SK-N-SH (cell line): Measurements from ENCODE around the gene RAB33A. TPM values are rescaled to one million over a fixed set of nuclear protein-coding genes. Genes with fewer than 3 reads are reported as not detected.
A peak's percentile ranks its signal among the peaks of the same experiment; 100 is the strongest.

Source experiments
- CTCF ChIA-PET: fragments of 300-600, 350-600 bp; formaldehyde crosslinking; extraction: SDS; loops from one replicate; lab custom pipeline; 2021; lab: Yijun Ruan, JAX
- POLR2A ChIA-PET: fragments of 350-600 bp; sonication (Branson Sonifier 250); formaldehyde crosslinking; extraction: SDS; loops from one replicate; lab custom pipeline; 2020; ENCODE audit warnings: antibody characterized with exemption, inconsistent platforms; lab: Yijun Ruan, JAX
- DNase-seq: peaks from one replicate; pipeline ENCODE4 v3.0.0; 2012
- H2AFZ ChIP-seq: fragments of 200-600 bp; sonication (generic); 2 replicates; pipeline ENCODE4 v1.8.1; 2016; ENCODE audit warnings: antibody characterized with exemption, mild to moderate bottlenecking, low read depth
- H3F3A ChIP-seq: fragments of 200-600 bp; sonication (generic); replicated peaks from 2 replicates; pipeline ENCODE3; 2016; ENCODE audit warnings: antibody characterized with exemption, mild to moderate bottlenecking; ENCODE audit not compliant: insufficient read depth
- H3K27ac ChIP-seq, 2 experiments: fragments of 200-500 bp in 1 of 2; fragments of 200-600 bp in 1 of 2; sonication (Bioruptor generic) in 1 of 2; sonication (generic), shearing (Covaris generic) in 1 of 2; 2 replicates each; pipeline versions ENCODE4 v1.5.1 to v1.6.1; 2014 to 2016; ENCODE audit warnings: low read depth in 2 of 2, inconsistent platforms in 1 of 2, low read length in 1 of 2, mild to moderate bottlenecking in 1 of 2, mixed read lengths in 1 of 2
- H3K27me3 ChIP-seq: fragments of 200-600 bp; sonication (generic), shearing (Covaris generic); 2 replicates; pipeline ENCODE4 v1.6.1; 2016; ENCODE audit warnings: mixed run types; ENCODE audit not compliant: insufficient read depth
- H3K36me3 ChIP-seq, 2 experiments: fragments of 200-500 bp in 1 of 2; fragments of 200-600 bp in 1 of 2; sonication (Bioruptor generic) in 1 of 2; sonication (generic) in 1 of 2; replicated peaks in 1 of 2; 2 replicates each; pipeline versions ENCODE3 to v1.5.1; 2014 to 2016; ENCODE audit warnings: low read length in 1 of 2, mild to moderate bottlenecking in 1 of 2; ENCODE audit not compliant: insufficient read depth in 2 of 2, control insufficient read depth in 1 of 2
- H3K4me1 ChIP-seq, 2 experiments: fragments of 200-500 bp in 1 of 2; fragments of 200-600 bp in 1 of 2; sonication (Bioruptor generic) in 1 of 2; sonication (generic), shearing (Covaris generic) in 1 of 2; 2 replicates each; pipeline versions ENCODE4 v1.5.1 to v1.6.1; 2014 to 2016; ENCODE audit warnings: low read depth in 1 of 2, low read length in 1 of 2, mixed run types in 1 of 2; ENCODE audit not compliant: insufficient read depth in 2 of 2, control insufficient read depth in 1 of 2
- H3K4me2 ChIP-seq: fragments of 200-600 bp; sonication (generic), shearing (Covaris generic); 2 replicates; pipeline ENCODE4 v1.6.1; 2017; ENCODE audit warnings: mixed run types
- H3K4me3 ChIP-seq, 2 experiments: fragments of 200-500 bp in 1 of 2; fragments of 200-600 bp in 1 of 2; sonication (Bioruptor generic) in 1 of 2; sonication (generic), shearing (Covaris generic) in 1 of 2; 2 replicates each; pipeline versions ENCODE4 v1.5.1 to v1.8.1; 2014 to 2016; ENCODE audit warnings: low read depth in 2 of 2, inconsistent platforms in 1 of 2, low read length in 1 of 2, mild to moderate bottlenecking in 1 of 2, mixed read lengths in 1 of 2, moderate library complexity in 1 of 2
- H3K79me2 ChIP-seq: fragments of 200-600 bp; sonication (generic); 2 replicates; pipeline ENCODE4 v1.8.1; 2017; ENCODE audit warnings: mild to moderate bottlenecking; ENCODE audit not compliant: insufficient read depth
- H3K9ac ChIP-seq: fragments of 200-600 bp; sonication (generic); 2 replicates; pipeline ENCODE4 v1.6.1; 2017; ENCODE audit warnings: mixed run types
- H3K9me2 ChIP-seq: fragments of 200-600 bp; sonication (generic); 2 replicates; pipeline ENCODE4 v1.6.1; 2017; ENCODE audit warnings: mixed run types
- H3K9me3 ChIP-seq: fragments of 200-600 bp; sonication (generic); 2 replicates; pipeline ENCODE4 v1.6.1; 2017; ENCODE audit warnings: mixed run types, mild to moderate bottlenecking, moderate library complexity
- H4K20me1 ChIP-seq: fragments of 200-600 bp; sonication (generic); 2 replicates; pipeline ENCODE4 v1.6.1; 2017; ENCODE audit warnings: mild to moderate bottlenecking, mixed run types; ENCODE audit not compliant: insufficient read depth
- ELF1 ChIP-seq: IDR thresholded peaks from 2 replicates; pipeline ENCODE4 v1.4.0; 2012
- EZH2phosphoT487 ChIP-seq: fragments of 200-600 bp; sonication (generic); IDR thresholded peaks from 2 replicates; pipeline ENCODE4 v1.6.1; 2017; ENCODE audit warnings: low read depth, mixed run types, mild to moderate bottlenecking, antibody characterized with exemption, moderate library complexity, borderline replicate concordance
- FOSL2 ChIP-seq: IDR thresholded peaks from 2 replicates; pipeline ENCODE4 v1.4.0; 2012; ENCODE audit warnings: low read depth, mild to moderate bottlenecking, moderate library complexity, borderline replicate concordance
- MXI1 ChIP-seq: IDR thresholded peaks from 2 replicates; pipeline ENCODE4 v1.6.1; 2012; ENCODE audit warnings: mild to moderate bottlenecking, low read depth, low read length, improper control_type of control experiment
- POLR2AphosphoS5 ChIP-seq: IDR thresholded peaks from 2 replicates; pipeline ENCODE4 v1.6.1; 2012; ENCODE audit warnings: low read depth, low read length
- RCOR1 ChIP-seq: fragments of 150-350 bp; IDR thresholded peaks from 2 replicates; pipeline ENCODE4 v1.6.1; 2017; ENCODE audit warnings: antibody characterized with exemption, low read length
- RFX5 ChIP-seq: IDR thresholded peaks from 2 replicates; pipeline ENCODE4 v1.6.1; 2012; ENCODE audit warnings: mild to moderate bottlenecking, improper control_type of control experiment, low read length
- YY1 ChIP-seq: IDR thresholded peaks from 2 replicates; pipeline ENCODE4 v1.4.0; 2012; ENCODE audit warnings: low read depth, mild to moderate bottlenecking
- WGBS: methylation state at CpG from one replicate; pipeline ENCODE4 v1.1.6; 2017; ENCODE audit warnings: low lambda C conversion rate; 5-methylcytosine and 5-hydroxymethylcytosine counted together
- polyA plus RNA-seq, 3 experiments: library from polyadenylated mRNA; depleted of rRNA; stranded (reverse); fragments of >200 nt; gene quantifications; 2 replicates each; pipeline ENCODE4 v1.2.3, GENCODE V29; 2012
- TF ChIP-seq, protein P1 (sequence below): fragments of 200-600 bp; sonication (generic); IDR thresholded peaks from 2 replicates; pipeline ENCODE4 v1.6.1; 2017; ENCODE audit warnings: antibody characterized with exemption, mild to moderate bottlenecking, moderate library complexity
- TF ChIP-seq, protein P2 (sequence below): IDR thresholded peaks from 2 replicates; pipeline ENCODE4 v1.4.0; 2012; ENCODE audit warnings: low read depth, borderline replicate concordance
- TF ChIP-seq, protein P3 (sequence below): fragments of 150-350 bp; IDR thresholded peaks from 2 replicates; pipeline ENCODE4 v1.6.1; 2016; ENCODE audit warnings: mild to moderate bottlenecking, low read depth, low read length
- TF ChIP-seq, protein P4 (sequence below): IDR thresholded peaks from 2 replicates; pipeline ENCODE4; 2012
- TF ChIP-seq, protein P5 (sequence below): IDR thresholded peaks from 2 replicates; pipeline ENCODE4 v1.4.0; 2012; ENCODE audit warnings: low read depth
- TF ChIP-seq, protein P6 (sequence below): IDR thresholded peaks from 2 replicates; pipeline ENCODE4 v1.6.1; 2012; ENCODE audit warnings: mild to moderate bottlenecking, low read depth, low read length, moderate library complexity

RAB33A gene
- polyA plus RNA-seq, 1 of the 3 experiments (the other 2 are of a cell fraction): 1.2 TPM

DNA sequence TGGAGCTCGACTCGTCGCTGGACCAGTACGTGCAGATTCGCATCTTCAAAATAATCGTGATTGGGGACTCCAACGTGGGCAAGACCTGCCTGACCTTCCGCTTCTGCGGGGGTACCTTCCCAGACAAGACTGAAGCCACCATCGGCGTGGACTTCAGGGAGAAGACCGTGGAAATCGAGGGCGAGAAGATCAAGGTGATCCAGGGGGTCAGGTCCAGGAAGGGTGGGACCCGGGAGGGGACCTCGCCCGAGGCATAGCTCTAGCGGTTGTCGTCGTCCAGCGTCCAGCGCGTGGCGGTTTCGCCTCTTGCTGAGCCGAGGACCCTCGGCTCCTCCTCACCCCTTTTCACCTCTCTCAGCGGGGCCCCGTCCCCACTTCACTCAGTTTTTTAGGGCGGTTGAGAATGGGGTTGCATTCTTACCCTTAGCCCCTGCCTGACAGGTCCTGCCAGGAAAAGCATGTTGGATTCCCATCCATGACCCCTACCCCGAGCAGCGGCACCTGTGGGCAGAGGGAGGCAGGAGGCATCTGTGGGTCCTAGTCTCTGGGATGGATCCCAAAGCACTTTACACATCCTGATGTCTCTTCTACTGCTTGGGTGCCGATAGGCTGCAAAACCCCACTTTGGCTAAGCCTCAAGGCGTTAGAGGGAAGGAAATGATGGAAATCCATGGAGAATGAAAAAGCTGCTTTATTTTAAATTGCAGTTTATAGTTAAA lies 524 bp downstream of the RAB33A start:
- Histone ChIP-seq H3K4me2 (peak overlapping the region; percentile 71), H3K27me3 (no peaks in the 10 kb centered on the region; the same call in 1 of the 2 replicates), H3K9me2 (no peaks in the 10 kb centered on the region), H3K36me3 (no peaks in the 10 kb centered on the region), H2AFZ (no peak overlapping the region; the same call in 1 of the 2 replicates), H4K20me1 (no peaks in the 10 kb centered on the region), H3K27ac (peak overlapping the region in 1 of 2 experiments; percentile 94; a peak in 2 of 4 replicates), H3K4me3 (peak overlapping the region; percentile 51 to 56), H3K4me1 (peaks cover 8 to 14% of the 10 kb centered on the region in 2 experiments; a peak in 2 of 4 replicates), H3K9ac (no peak overlapping the region), H3K79me2 (no peaks in the 10 kb centered on the region), H3F3A (peaks cover 8% of the 10 kb centered on the region), H3K9me3 (no peaks in the 10 kb centered on the region)
- DNase-seq: peak; percentile 48
- 18% methylated on average over 30 of the region's 34 CpGs for WGBS
- ChIA-PET CTCF (interaction anchor here (0.6 to 3.5 kb wide), 7 partner anchors 11 to 95 kb away, joined by 3 to 21 read pairs (median 3); no protein-coding TSS in a partner anchor), POLR2A (interaction anchor here (0.6 to 2.0 kb wide), 5 partner anchors 8 to 92 kb away, joined by 3 to 6 read pairs (median 4); no protein-coding TSS in a partner anchor)
- TF ChIP-seq FOSL2 (no peak), MXI1 (0 out of 2 replicates have a peak, but pooled peaks have one; percentile 21)

DNA sequence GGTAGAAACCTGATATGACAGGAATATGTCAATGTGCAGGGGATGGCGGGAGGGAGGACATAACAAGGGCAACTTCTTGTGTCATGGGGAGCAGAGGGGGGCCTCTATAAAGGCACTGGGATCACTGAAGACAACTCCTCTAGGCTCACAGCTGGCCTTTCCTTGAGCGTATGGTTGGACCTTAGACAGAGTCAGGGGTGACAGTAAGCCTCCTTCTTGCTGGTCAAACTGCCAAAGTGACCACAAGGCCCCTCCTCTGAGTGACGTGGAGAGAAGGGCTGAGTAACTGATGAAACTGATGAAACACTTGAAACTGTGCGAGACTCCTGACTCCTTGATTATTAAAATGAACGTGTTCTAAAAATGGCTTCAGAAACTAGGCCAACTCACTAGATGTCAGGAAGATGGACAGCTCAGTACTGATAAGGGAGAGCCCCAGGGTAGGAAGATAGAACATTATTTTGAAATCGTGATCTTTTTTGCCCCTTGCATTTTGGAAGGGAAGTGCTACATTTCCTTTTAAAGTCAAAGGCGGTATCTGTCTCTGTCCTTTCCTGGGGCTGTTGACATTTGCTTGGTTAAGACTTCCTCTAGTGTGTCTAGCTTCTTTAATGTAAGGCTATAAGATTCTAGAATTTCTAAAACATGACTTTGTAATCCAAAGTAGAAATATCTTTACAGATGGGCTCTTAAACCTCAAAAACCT lies 1.6 kb downstream of the RAB33A start:
- no peaks in the 10 kb centered on the region for H3K36me3 ChIP-seq
- CTCF ChIA-PET: interaction anchor here (0.6 to 3.5 kb wide), 7 partner anchors 13 to 94 kb away, joined by 3 to 21 read pairs (median 4); no protein-coding TSS in a partner anchor
- peak overlapping the region in 1 of 2 experiments; percentile 56; a peak in 2 of 4 replicates for H3K4me3 ChIP-seq
- no peak overlapping the region for H3K4me2 ChIP-seq
- H3K27ac ChIP-seq: peak overlapping the region; percentile 65 to 67
- H3K9ac ChIP-seq: peak overlapping the region; percentile 33; the same call in 1 of the 2 replicates
- no peaks in the 10 kb centered on the region for H3K79me2 ChIP-seq
- no peaks in the 10 kb centered on the region for H4K20me1 ChIP-seq
- DNase-seq: no peak
- peaks cover 8% of the 10 kb centered on the region for H3F3A ChIP-seq
- POLR2A ChIA-PET: interaction anchor here (0.6 to 2.3 kb wide), 2 partner anchors 8 to 93 kb away, joined by 7 to 8 read pairs; partner anchors contain the start of gene AIFM1
- H3K9me3 ChIP-seq: no peaks in the 10 kb centered on the region
- no peaks in the 10 kb centered on the region for H3K9me2 ChIP-seq
- 32% methylated on average over 7 of the region's 7 CpGs for WGBS
- H3K27me3 ChIP-seq: no peaks in the 10 kb centered on the region; the same call in 1 of the 2 replicates
- peaks cover 8 to 14% of the 10 kb centered on the region in 2 experiments; a peak in 2 of 4 replicates for H3K4me1 ChIP-seq
- peak overlapping the region; percentile 71; the same call in 1 of the 2 replicates for H2AFZ ChIP-seq
- TF ChIP-seq FOSL2 (no peak), RFX5 (no peak), YY1 (no peak), POLR2AphosphoS5 (no peak), ELF1 (no peak), EZH2phosphoT487 (no peak), RCOR1 (no peak)
- TF ChIP-seq, protein P1, sequence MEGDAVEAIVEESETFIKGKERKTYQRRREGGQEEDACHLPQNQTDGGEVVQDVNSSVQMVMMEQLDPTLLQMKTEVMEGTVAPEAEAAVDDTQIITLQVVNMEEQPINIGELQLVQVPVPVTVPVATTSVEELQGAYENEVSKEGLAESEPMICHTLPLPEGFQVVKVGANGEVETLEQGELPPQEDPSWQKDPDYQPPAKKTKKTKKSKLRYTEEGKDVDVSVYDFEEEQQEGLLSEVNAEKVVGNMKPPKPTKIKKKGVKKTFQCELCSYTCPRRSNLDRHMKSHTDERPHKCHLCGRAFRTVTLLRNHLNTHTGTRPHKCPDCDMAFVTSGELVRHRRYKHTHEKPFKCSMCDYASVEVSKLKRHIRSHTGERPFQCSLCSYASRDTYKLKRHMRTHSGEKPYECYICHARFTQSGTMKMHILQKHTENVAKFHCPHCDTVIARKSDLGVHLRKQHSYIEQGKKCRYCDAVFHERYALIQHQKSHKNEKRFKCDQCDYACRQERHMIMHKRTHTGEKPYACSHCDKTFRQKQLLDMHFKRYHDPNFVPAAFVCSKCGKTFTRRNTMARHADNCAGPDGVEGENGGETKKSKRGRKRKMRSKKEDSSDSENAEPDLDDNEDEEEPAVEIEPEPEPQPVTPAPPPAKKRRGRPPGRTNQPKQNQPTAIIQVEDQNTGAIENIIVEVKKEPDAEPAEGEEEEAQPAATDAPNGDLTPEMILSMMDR: no peak
- TF ChIP-seq, protein P2, sequence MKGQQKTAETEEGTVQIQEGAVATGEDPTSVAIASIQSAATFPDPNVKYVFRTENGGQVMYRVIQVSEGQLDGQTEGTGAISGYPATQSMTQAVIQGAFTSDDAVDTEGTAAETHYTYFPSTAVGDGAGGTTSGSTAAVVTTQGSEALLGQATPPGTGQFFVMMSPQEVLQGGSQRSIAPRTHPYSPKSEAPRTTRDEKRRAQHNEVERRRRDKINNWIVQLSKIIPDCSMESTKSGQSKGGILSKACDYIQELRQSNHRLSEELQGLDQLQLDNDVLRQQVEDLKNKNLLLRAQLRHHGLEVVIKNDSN: no peak
- TF ChIP-seq, protein P3, sequence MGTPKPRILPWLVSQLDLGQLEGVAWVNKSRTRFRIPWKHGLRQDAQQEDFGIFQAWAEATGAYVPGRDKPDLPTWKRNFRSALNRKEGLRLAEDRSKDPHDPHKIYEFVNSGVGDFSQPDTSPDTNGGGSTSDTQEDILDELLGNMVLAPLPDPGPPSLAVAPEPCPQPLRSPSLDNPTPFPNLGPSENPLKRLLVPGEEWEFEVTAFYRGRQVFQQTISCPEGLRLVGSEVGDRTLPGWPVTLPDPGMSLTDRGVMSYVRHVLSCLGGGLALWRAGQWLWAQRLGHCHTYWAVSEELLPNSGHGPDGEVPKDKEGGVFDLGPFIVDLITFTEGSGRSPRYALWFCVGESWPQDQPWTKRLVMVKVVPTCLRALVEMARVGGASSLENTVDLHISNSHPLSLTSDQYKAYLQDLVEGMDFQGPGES: no peak
- TF ChIP-seq, protein P4, sequence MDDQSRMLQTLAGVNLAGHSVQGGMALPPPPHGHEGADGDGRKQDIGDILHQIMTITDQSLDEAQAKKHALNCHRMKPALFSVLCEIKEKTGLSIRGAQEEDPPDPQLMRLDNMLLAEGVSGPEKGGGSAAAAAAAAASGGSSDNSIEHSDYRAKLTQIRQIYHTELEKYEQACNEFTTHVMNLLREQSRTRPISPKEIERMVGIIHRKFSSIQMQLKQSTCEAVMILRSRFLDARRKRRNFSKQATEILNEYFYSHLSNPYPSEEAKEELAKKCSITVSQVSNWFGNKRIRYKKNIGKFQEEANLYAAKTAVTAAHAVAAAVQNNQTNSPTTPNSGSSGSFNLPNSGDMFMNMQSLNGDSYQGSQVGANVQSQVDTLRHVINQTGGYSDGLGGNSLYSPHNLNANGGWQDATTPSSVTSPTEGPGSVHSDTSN: no peak
- TF ChIP-seq, protein P5, sequence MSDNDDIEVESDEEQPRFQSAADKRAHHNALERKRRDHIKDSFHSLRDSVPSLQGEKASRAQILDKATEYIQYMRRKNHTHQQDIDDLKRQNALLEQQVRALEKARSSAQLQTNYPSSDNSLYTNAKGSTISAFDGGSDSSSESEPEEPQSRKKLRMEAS: no peak
- TF ChIP-seq, protein P6, sequence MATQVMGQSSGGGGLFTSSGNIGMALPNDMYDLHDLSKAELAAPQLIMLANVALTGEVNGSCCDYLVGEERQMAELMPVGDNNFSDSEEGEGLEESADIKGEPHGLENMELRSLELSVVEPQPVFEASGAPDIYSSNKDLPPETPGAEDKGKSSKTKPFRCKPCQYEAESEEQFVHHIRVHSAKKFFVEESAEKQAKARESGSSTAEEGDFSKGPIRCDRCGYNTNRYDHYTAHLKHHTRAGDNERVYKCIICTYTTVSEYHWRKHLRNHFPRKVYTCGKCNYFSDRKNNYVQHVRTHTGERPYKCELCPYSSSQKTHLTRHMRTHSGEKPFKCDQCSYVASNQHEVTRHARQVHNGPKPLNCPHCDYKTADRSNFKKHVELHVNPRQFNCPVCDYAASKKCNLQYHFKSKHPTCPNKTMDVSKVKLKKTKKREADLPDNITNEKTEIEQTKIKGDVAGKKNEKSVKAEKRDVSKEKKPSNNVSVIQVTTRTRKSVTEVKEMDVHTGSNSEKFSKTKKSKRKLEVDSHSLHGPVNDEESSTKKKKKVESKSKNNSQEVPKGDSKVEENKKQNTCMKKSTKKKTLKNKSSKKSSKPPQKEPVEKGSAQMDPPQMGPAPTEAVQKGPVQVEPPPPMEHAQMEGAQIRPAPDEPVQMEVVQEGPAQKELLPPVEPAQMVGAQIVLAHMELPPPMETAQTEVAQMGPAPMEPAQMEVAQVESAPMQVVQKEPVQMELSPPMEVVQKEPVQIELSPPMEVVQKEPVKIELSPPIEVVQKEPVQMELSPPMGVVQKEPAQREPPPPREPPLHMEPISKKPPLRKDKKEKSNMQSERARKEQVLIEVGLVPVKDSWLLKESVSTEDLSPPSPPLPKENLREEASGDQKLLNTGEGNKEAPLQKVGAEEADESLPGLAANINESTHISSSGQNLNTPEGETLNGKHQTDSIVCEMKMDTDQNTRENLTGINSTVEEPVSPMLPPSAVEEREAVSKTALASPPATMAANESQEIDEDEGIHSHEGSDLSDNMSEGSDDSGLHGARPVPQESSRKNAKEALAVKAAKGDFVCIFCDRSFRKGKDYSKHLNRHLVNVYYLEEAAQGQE: no peak
